Airway epithelial cell (primary cell): ENCODE measurements around the gene TMEM119. TPM values are rescaled to one million over a fixed set of nuclear protein-coding genes. Genes with fewer than 3 reads are reported as not detected.

Experiments used
- total RNA-seq: library from RNA; depleted of rRNA; stranded (reverse); fragments of >200 nt; gene quantifications from 2 replicates; pipeline ENCODE4 v1.2.3, GENCODE V29; 2015

Gene TMEM119, protein sequence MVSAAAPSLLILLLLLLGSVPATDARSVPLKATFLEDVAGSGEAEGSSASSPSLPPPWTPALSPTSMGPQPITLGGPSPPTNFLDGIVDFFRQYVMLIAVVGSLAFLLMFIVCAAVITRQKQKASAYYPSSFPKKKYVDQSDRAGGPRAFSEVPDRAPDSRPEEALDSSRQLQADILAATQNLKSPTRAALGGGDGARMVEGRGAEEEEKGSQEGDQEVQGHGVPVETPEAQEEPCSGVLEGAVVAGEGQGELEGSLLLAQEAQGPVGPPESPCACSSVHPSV
- total RNA-seq: 0.05 and 0.35 TPM in 2 replicates

DNA sequence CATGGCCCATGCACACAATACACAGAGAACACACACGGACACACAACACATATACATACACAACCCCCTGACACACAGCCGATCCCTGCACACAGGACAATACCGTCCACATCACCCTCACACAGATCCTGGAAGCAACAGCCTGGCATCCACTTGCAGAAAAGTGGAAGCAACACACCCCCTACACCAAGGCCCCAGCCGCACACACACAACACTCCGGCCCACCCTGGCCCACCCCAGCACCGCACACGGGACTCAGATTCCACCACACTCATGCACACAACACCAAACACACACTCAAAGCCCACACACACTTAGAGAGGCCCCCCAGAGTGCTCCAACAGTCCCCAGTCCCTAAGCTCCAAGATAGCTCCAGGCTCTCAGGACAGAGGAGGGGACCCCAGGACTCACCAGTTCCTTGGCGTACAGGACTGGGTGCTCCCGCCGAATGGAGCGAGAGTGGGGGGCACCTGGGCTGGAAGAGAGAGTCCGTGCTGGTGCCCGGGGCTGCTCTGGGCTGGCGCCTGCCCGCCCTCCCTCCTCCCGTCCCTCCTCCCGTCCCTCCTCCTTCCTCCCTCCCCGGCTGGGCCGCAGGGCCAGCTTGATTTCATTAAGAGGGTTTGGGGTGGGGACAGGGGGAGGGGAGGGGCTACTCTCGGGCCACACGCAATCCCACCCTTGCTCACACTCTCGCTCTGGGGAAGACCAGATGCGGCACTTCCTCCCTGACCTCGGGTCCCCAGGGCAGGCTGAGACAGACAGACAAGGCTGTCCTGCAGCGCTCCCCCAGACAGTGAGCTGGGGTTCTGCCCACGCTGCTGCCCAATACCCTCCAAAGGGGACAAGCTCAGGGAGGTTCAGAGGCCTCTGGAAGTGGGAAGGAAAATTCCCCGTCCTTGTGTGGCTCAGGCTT, at the start of gene TMEM119:
TSS of gene TMEM119 (minus strand) at position 526 of the 913 bp plus-strand sequence. CDS start 5,701 bp downstream, outside the sequence.

DNA sequence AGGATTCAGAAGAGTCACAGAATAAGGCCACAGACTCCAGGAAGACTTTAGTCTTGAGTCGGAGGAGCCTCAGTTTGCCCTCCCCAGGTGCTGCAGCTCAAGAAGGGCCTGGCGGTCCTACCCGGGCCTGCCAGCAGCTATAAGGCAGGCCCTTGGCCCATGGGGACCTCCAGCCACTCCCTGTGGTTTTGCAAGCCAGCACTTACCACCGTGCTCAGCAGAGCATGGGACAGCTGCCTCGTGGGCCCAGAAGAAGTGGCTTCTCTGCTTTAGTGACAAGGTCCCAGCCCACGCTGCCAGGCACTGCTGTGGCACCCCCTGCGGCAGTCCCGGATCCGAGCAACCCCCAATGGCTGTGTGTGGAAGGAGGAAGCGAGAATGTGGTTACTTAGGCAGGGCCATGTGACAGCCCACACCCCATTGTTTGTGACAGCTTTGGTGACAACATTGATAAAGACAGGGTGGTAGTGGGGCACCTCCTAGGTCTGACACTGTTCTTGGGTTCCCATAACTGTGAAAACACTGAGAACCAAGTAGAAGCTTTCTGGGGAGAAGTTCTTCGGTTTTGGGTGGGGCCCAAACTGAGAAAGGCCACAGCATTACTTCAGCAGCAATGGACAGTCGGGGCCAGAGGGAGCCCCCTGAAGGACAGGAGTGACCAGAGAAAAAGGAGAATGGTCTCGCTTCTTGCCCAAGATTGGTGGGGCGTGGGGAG, 35.8 kb upstream of the TMEM119 start, which contains the start of gene SELPLG:
TSS of gene SELPLG (minus strand) at position 361 of the 715 bp plus-strand sequence. CDS start 9,587 bp downstream, outside the sequence.

DNA sequence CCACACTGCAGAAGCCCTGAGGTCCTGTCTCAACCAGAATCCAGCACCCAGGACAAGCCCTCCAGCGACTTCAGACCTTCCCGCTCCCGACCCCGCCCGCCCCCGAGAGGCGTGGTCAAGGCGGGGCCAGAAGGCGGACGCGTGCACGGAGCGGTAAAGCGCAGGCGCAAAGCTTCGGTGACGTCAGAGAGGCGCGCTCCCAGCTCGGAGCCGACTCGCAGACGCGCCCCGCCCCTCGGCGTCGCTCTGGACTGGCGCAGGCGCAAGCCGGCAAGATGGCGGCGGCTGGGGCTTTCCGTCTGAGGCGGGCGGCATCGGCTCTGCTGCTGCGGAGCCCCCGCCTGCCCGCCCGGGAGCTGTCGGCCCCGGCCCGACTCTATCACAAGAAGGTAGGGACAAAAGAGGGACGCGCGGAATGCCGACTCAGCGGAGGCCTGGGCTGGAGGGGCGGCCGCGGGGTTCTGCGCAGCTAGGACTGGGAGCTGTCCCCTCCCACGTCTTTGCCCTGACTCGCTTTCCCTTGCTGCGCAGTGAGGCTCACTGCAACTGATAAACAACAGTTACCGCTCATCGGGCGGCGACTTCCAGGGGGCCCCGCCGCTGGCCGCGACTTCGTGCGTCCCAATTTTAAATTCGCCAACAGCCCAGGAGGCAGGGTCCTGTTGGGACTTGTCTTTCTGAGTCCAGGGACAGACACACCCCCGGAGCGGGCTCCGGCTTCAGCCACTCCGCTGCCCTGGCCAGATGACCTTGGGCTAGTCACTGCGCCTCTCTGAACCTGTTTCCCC, 35.3 kb downstream of the TMEM119 start, which contains the start of gene ISCU:
TSS of gene ISCU (plus strand) at position 249 of the 788 bp plus-strand sequence. CDS start at position 276, 27 bp downstream.

DNA sequence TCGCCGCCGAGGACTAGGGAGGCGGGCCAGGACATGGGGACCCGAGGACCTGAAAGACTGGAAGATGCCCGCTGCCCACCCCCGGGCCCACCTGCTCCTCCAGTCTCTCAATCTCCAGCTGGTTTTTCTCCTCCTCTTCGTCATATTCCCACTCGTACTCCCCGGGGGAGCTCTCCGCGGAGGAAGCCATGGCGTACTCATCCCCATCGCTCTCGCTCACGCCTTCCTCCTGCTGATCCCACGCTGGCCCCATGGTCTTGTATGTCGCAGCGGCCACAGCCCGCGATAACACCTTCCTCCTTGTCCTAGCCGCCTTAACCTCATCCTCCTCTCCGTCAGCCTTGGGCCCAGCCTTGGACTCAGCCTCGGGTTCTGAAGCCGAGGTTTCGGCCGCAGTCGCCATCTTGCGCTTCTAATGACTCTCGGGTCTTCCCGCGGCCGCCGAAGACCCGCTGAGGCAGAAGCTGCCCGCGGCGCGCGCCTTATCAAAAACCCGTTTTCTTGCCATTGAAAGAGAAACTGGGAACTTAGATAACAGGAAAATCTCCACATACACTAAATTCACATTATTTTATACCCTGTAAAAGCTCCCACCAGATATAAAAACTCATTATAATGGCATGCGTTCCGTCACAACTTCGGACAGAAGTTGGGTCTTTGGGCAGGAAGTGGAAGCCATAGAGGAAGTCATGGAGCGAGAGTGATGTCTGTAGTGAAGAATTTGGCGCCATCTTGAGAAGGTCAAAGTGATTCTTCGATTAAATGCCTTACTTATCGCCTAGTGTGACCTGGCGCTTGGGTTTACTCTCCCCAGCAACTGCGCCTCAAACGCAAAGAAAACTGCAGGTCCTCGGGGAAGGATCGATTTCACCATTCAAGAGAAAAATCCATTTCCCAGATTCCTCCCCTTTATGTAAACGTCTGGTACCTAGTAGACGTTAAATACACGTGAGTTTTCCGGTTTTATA, 36.8 kb downstream of the TMEM119 start, which contains the start of gene SART3:
TSS of gene SART3 (minus strand) at position 422 of the 968 bp plus-strand sequence. CDS start at position 403, 19 bp downstream.

Other genes with a start within 250 kb of the TMEM119 start
- gene FICD, start 82.8 kb downstream of the TMEM119 start, total RNA-seq: 0.70 and 3.7 TPM in 2 replicates
- 38.4 and 43.1 TPM in 2 replicates for gene SART3, start 36.9 kb downstream of the TMEM119 start, total RNA-seq
- gene ISCU, start 35.5 kb downstream of the TMEM119 start, total RNA-seq: 80.0 and 109 TPM in 2 replicates
- 0.28 and 0.42 TPM in 2 replicates for gene SELPLG, start 35.8 kb upstream of the TMEM119 start, total RNA-seq
- 123 and 141 TPM in 2 replicates for gene CORO1C, start 133.4 kb upstream of the TMEM119 start, total RNA-seq